Lung (tissue), 12 donors: ENCODE measurements around the gene KATNIP. TPM values are rescaled to one million over a fixed set of nuclear protein-coding genes. Genes with fewer than 3 reads are reported as not detected.

ENCODE experiments used
- ATAC-seq: fragments of 200-7000 bp; cut with Tn5 transposase; one replicate; pipeline ENCODE4 v1.9.1; 2020; ENCODE audit warnings: moderate number of reproducible peaks; ENCODE audit not compliant: insufficient read depth, low FRiP score
- DNase-seq, 3 donors: peaks; one replicate each; pipeline ENCODE4 v3.0.0-alpha.2; 2013 to 2017
- H3K27ac ChIP-seq, 2 donors: one replicate each; pipeline ENCODE4 v1.5.1; 2013; ENCODE audit warnings: mild to moderate bottlenecking in 2 of 2, moderate library complexity in 2 of 2, control low read depth in 1 of 2, inconsistent platforms in 1 of 2, low read depth in 1 of 2, low read length in 1 of 2
- H3K27me3 ChIP-seq, 3 donors: one replicate each; pipeline ENCODE4 v1.5.1; 2013; ENCODE audit warnings: low read length in 2 of 3; ENCODE audit not compliant: control insufficient read depth in 3 of 3, insufficient read depth in 3 of 3
- H3K36me3 ChIP-seq, 4 donors: one replicate each; pipeline ENCODE4 v1.5.1; 2013; ENCODE audit warnings: low read length in 4 of 4, mild to moderate bottlenecking in 1 of 4, moderate library complexity in 1 of 4; ENCODE audit not compliant: control insufficient read depth in 4 of 4, insufficient read depth in 4 of 4
- H3K4me1 ChIP-seq, 5 donors: one replicate each; pipeline ENCODE4 v1.5.1; 2013; ENCODE audit warnings: low read length in 5 of 5, mild to moderate bottlenecking in 2 of 5, moderate library complexity in 1 of 5; ENCODE audit not compliant: control insufficient read depth in 5 of 5, insufficient read depth in 5 of 5
- H3K4me3 ChIP-seq: one replicate; pipeline ENCODE4 v1.5.1; 2013; ENCODE audit warnings: mild to moderate bottlenecking, control low read depth, moderate library complexity
- H3K9ac ChIP-seq, 2 donors: one replicate each; pipeline ENCODE4 v1.5.1; 2013; ENCODE audit warnings: low read length in 2 of 2, control low read depth in 1 of 2; ENCODE audit not compliant: insufficient read depth in 1 of 2
- H3K9me3 ChIP-seq, 4 donors: one replicate each; pipeline ENCODE4 v1.5.1; 2013; ENCODE audit warnings: low read length in 3 of 4, mild to moderate bottlenecking in 1 of 4, moderate library complexity in 1 of 4; ENCODE audit not compliant: control insufficient read depth in 4 of 4, insufficient read depth in 3 of 4
- CTCF ChIP-seq: IDR thresholded peaks from 2 replicates; pipeline ENCODE4 v1.5.1; 2012; ENCODE audit warnings: mild to moderate bottlenecking; ENCODE audit errors: control extremely low read depth, extremely low read depth
- WGBS, 2 donors: extraction: QIAGEN DNeasy Blood & Tissue Kit; methylation state at CpG; one replicate each; pipeline ENCODE4 v1.1.7; 2013; 5-methylcytosine and 5-hydroxymethylcytosine counted together
- polyA plus RNA-seq, 2 donors: library from polyadenylated mRNA; stranded (reverse); fragments of 200-250 nt; gene quantifications; one replicate each; pipeline ENCODE4 v1.2.1, GENCODE V29; 2013
- total RNA-seq, 2 donors: library from RNA; depleted of rRNA in 1 of 2; stranded (reverse); fragments of >200 nt in 1 of 2; gene quantifications; one replicate each; pipeline ENCODE4 v1.2.1, GENCODE V29; 2014 to 2021
- donor health status: control.
- donor health status: control.
- donor health status: Bipolar disorder and iron deficiency.
- donor health status: healthy.
- donor health status: DM: yes; HTN: yes; CAD: no.

KATNIP gene
- total and polyA plus RNA-seq, 4 donors = 9.7 to 46.4 (median 24.3) TPM

DNA sequence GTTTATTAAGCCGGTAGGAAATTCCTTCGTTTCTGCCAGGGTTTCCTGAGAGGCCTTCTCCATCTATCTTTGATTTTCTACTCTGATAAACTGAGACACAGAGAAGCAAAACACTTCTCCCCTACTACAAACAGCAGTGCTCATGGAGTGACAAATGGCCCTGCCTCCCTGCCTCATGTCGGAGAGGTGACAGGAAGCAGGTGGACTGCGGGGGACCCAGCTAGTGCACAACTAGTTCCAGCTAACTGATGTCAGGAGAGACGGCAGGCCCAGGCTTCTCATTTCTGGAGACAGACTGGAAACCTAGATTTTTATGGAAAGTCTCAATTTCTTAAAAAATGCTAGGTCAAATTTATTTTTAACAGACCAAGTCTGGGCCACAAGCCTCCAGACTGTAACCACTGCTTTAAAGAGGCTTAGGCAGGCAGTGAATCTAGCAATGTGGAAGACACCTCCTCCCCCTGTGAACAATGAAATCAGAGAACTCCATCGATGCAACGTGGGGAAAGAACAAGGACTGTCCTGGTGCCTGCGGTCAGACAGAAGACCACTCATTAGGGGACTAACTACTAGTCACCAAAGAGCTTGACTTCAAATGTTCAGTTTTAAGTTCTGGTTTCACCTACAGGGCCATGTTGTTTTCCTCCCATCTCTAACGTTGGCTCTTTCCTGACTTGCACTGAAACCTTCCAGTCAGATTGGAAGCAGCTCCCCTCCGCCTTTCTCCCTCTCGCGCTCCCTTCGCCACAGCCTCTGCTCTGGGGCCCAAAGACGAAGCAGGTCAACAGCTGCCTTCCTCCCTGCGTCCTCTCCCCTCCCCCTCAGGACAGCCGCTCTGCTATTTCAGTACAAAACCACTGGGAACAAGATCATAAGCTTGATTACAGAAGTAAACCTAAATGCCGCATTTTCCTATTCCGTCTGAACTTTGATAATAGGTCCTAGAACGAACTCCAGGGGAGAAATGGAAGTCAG lies 17.8 kb upstream of the KATNIP start:
- Histone ChIP-seq H3K9me3 (peaks cover 0 to 2% (median 0%) of the 10 kb centered on the region in 4 donors), H3K4me3 (peak overlapping the region; percentile 8), H3K9ac (no peak overlapping the region), H3K27me3 (no peaks in the 10 kb centered on the region), H3K4me1 (peaks cover 0 to 5% (median 2%) of the 10 kb centered on the region in 5 donors), H3K27ac (no peak overlapping the region), H3K36me3 (peaks cover 19 to 79% (median 66%) of the 10 kb centered on the region in 4 donors)
- WGBS, 2 donors = 39 to 62% methylated on average over 19 of the region's 19 CpGs
- ATAC-seq = no peak
- TF ChIP-seq CTCF = no peak
- no peak for DNase-seq

DNA sequence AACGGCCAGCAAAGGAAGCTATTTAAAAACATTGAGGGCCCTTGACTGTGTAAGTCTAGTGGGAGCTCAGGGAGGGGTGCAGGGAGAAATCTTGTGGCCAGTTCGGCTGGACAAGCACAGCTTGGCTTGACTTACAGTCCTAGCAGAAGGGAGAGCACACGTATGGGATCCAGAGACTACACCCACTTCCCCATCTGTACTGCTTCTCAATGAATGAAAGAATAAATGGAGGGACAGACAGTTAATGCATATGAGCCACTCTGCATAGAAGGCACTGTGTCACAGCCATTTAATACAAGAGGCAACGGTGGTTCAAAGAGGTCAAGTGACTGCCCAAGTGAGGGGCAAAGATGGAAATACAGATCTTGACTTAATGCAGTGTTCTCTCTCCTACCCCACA lies 15.7 kb upstream of the KATNIP start:
- TF ChIP-seq CTCF = no peak
- Histone ChIP-seq H3K27me3 (no peaks in the 10 kb centered on the region), H3K9ac (no peak overlapping the region), H3K4me3 (no peak overlapping the region), H3K27ac (no peak overlapping the region), H3K4me1 (peaks cover 0 to 6% (median 3%) of the 10 kb centered on the region in 5 donors), H3K9me3 (peaks cover 0 to 2% (median 0%) of the 10 kb centered on the region in 4 donors), H3K36me3 (peaks cover 24 to 73% (median 69%) of the 10 kb centered on the region in 4 donors)
- DNase-seq (no peak), ATAC-seq (no peak)
- 83 to 87% methylated on average over 4 of the region's 4 CpGs for WGBS, 2 donors

- Histone ChIP-seq H3K27ac (no peak overlapping the region), H3K36me3 (peaks cover 36 to 71% (median 67%) of the 10 kb centered on the region in 4 donors), H3K27me3 (no peaks in the 10 kb centered on the region), H3K4me3 (no peak overlapping the region), H3K4me1 (peaks cover 0 to 6% (median 0%) of the 10 kb centered on the region in 5 donors), H3K9ac (no peak overlapping the region), H3K9me3 (peaks cover 0 to 5% (median 0%) of the 10 kb centered on the region in 4 donors)
- no peak for ATAC-seq
- peak in 2 of 3 donors; percentile 24 to 68 for DNase-seq
- no peak for TF ChIP-seq CTCF
- WGBS, 2 donors = 59 to 60% methylated on average over 5 of the region's 5 CpGs
Measured at GRCh38 chr16:27538528-27538927, 11.4 kb upstream of the KATNIP start.
